Ishikawa (cell line): ENCODE measurements around the gene XIRP2.

Source experiments
- CEBPB ChIP-seq: IDR thresholded peaks from 2 replicates; pipeline ENCODE4 v1.6.1; 2012
- CREB1 ChIP-seq: IDR thresholded peaks from 2 replicates; pipeline ENCODE4 v1.6.1; 2012; ENCODE audit warnings: low read depth
- EGR1 ChIP-seq: IDR thresholded peaks from 2 replicates; pipeline ENCODE4 v1.6.1; 2012
- EP300 ChIP-seq: IDR thresholded peaks from 2 replicates; pipeline ENCODE4 v1.6.1; 2012; ENCODE audit warnings: borderline replicate concordance
- FOXM1 ChIP-seq: IDR thresholded peaks from 2 replicates; pipeline ENCODE4 v1.6.1; 2012; ENCODE audit warnings: low read depth, borderline replicate concordance
- NFIC ChIP-seq: IDR thresholded peaks from 2 replicates; pipeline ENCODE4 v1.6.1; 2012
- RAD21 ChIP-seq: IDR thresholded peaks from 2 replicates; pipeline ENCODE4 v1.6.1; 2012; ENCODE audit warnings: low read depth
- REST ChIP-seq: IDR thresholded peaks from 2 replicates; pipeline ENCODE4 v1.6.1; 2012; ENCODE audit warnings: low read depth, mild to moderate bottlenecking
- TAF1 ChIP-seq: IDR thresholded peaks from 2 replicates; pipeline ENCODE4 v1.6.1; 2012; ENCODE audit warnings: low read depth, mild to moderate bottlenecking
- TCF12 ChIP-seq: IDR thresholded peaks from 2 replicates; pipeline ENCODE4 v1.6.1; 2012; ENCODE audit warnings: low read depth
- TEAD4 ChIP-seq: IDR thresholded peaks from 2 replicates; pipeline ENCODE4 v1.6.1; 2012
- USF1 ChIP-seq: IDR thresholded peaks from 2 replicates; pipeline ENCODE4 v1.6.1; 2012
- YY1 ChIP-seq: IDR thresholded peaks from 2 replicates; pipeline ENCODE4 v1.6.1; 2012; ENCODE audit warnings: low read depth
- ZBTB7A ChIP-seq: IDR thresholded peaks from 2 replicates; pipeline ENCODE4 v1.6.1; 2012; ENCODE audit warnings: low read depth
- TF ChIP-seq, protein P1 (sequence below): IDR thresholded peaks from 2 replicates; pipeline ENCODE4 v1.6.1; 2012

Gene XIRP2

DNA sequence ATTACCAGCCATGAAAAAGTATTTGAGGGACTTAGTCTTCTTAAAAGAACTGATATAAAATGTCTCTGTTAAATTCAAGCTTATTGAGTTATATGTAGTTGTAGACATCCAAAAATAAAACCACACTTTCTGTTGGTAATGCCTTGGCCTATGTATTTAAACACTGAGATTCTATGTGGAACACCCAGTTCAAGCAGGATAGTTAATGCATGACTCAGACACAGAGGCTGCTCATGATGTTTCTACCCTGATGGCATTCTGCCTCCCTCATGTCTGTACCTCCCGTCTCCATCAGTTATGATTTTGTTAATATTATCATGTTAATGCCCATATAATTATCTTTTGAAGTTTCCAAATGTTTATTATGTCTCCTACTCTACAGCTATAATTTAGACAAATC is 164.5 kb downstream of the XIRP2 start:
- no peak for TF ChIP-seq YY1
- TF ChIP-seq REST = no peak
- TF ChIP-seq CREB1 = no peak

- TF ChIP-seq RAD21 (no peak), EP300 (no peak), TEAD4 (no peak)
These were observed 166.6 kb downstream of the XIRP2 start for GRCh38 chr2:167054881-167055280.

- TF ChIP-seq ZBTB7A (no peak), REST (no peak), TEAD4 (no peak), EP300 (no peak), USF1 (no peak), TAF1 (no peak), FOXM1 (no peak), NFIC (no peak), EGR1 (no peak), CEBPB (no peak), TCF12 (no peak), YY1 (no peak), CREB1 (no peak)
- TF ChIP-seq, protein P1, sequence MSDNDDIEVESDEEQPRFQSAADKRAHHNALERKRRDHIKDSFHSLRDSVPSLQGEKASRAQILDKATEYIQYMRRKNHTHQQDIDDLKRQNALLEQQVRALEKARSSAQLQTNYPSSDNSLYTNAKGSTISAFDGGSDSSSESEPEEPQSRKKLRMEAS = no peak
These were observed 169.2 kb downstream of the XIRP2 start for GRCh38 chr2:167057446-167057845.

DNA sequence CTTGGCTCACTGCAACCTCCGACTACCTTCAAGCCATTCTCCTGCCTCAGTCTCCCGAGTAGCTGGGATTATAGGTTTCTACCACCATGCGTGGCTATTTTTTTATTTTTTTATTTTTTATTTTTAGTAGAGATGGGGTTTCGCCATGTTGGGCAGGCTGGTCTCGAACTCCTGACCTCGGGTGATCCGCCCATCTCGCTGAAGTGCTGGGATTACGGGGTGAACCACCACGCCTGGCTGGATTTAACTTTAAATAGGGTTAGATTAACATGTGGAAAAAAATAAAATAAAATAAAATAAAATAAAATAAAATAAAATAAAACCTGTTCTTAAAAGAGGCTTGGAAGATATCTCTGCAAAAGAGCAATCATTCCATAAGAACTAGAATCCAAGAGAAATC is 170.9 kb downstream of the XIRP2 start:
- no peak for TF ChIP-seq EP300
- TF ChIP-seq RAD21 = no peak
- no peak for TF ChIP-seq CREB1
- TF ChIP-seq ZBTB7A = no peak
- TF ChIP-seq TEAD4 = no peak
- TF ChIP-seq REST = no peak
- no peak for TF ChIP-seq USF1
- TF ChIP-seq EGR1 = no peak
- TF ChIP-seq, protein P1 = no peak
- TF ChIP-seq TAF1 = no peak
- no peak for TF ChIP-seq YY1
- TF ChIP-seq FOXM1 = no peak
- TF ChIP-seq CEBPB = no peak
- no peak for TF ChIP-seq NFIC
- no peak for TF ChIP-seq TCF12

- TF ChIP-seq FOXM1 (no peak), EP300 (no peak), TAF1 (no peak), EGR1 (no peak), YY1 (no peak), CEBPB (no peak), TEAD4 (no peak), CREB1 (no peak), TCF12 (no peak), ZBTB7A (no peak), NFIC (no peak), RAD21 (no peak), REST (no peak), USF1 (no peak)
- TF ChIP-seq, protein P1 = no peak
These were observed 181.6 kb downstream of the XIRP2 start for GRCh38 chr2:167069855-167070254.
